ENCODE results near the gene TNNI3K. TPM values are rescaled to one million over a fixed set of nuclear protein-coding genes. Genes with fewer than 3 reads are reported as not detected.

The TNNI3K gene
- total and polyA plus RNA-seq, 2 of the 8 experiments (the other 6 are each of a cell fraction or from before 2014, with no cell fraction given) = 0.41 to 0.48 TPM

DNA sequence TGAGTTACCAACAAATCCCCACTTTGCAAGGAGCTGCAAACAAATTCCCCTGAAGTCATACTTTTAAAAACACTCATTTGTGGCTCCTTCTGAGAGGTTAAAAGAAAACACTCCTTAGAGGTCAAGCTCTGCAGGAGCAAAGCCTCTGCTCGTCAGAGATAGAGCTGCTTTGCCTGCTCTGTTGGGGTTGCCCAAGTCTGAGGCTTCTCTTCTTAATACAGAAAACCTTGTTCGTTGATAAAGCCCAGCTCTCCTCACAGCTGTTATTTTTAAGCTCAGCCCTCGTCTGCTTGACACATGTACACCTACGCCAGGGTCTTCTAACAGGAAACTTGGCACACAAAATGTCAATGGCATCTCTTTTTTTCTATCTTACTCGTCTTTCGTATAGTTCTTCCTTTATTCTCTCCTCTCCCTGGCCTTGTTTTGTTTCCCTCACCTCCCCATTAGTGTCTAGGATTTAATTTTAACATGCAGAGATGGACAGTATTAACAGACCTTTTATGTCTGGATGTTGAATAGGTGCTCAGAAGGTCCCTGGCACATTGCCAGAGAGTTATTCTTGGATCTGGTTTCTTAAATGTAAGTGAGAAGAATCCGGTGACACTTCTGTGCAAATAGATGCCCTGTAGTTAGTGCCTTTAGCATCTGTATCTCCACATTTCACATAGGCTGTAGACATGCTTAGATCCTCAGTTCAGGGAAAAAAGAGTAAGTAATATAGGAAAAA is 191.2 kb downstream of the TNNI3K start:
- Histone ChIP-seq H2BK15ac (ENCODE audit: low read length) (no peak overlapping the region), H3K4me1 (replicated peaks in 1 of 4; ENCODE audit: control insufficient read depth in 3 of 4, insufficient read depth in 4 of 4, low read length in 3 of 4) (no peaks in the 10 kb centered on the region), H4K8ac (ENCODE audit: extremely low read depth, insufficient read depth, low read length) (no peak overlapping the region), H4K91ac (replicated peaks; ENCODE audit: insufficient read length, low read length) (no peak overlapping the region), H3K14ac (ENCODE audit: insufficient read length) (no peak overlapping the region), H2AK5ac (ENCODE audit: low read depth, low read length) (no peak overlapping the region), H3K4me2 (ENCODE audit: insufficient read depth in 1 of 2, low read depth in 2 of 2, low read length in 2 of 2) (no peak overlapping the region), H3K79me1 (ENCODE audit: low read depth, low read length) (no peaks in the 10 kb centered on the region), H3K4me3 (ENCODE audit: extremely low read depth in 1 of 4, insufficient read depth in 2 of 4, low read depth in 3 of 4, low read length in 4 of 4) (no peak overlapping the region), H3K36me3 (ENCODE audit: control insufficient read depth in 2 of 4, insufficient read depth in 4 of 4, low read length in 3 of 4) (no peaks in the 10 kb centered on the region), H2BK120ac (replicated peaks; ENCODE audit: low read depth, low read length) (no peak overlapping the region), H3K27ac (ENCODE audit: low read depth, low read length) (no peak overlapping the region), H3K18ac (ENCODE audit: extremely low read depth, low read length) (no peak overlapping the region), H3K56ac (replicated peaks; ENCODE audit: insufficient read length, low read depth, low read length) (no peak overlapping the region), H3K4ac (replicated peaks; ENCODE audit: insufficient read length, low read depth, low read length) (no peak overlapping the region), H4K20me1 (replicated peaks in 1 of 2; ENCODE audit: control insufficient read depth in 1 of 2, insufficient read depth in 2 of 2, low read length in 2 of 2) (no peaks in the 10 kb centered on the region), H3K79me2 (ENCODE audit: control insufficient read depth in 1 of 2, insufficient read depth in 2 of 2, low read length in 2 of 2) (no peaks in the 10 kb centered on the region), H2BK5ac (ENCODE audit: low read depth, low read length) (no peak overlapping the region), H3K23me2 (ENCODE audit: low read depth, low read length) (no peaks in the 10 kb centered on the region), H3K23ac (ENCODE audit: insufficient read length) (no peak overlapping the region), H4K5ac (ENCODE audit: insufficient read length, low read depth, low read length) (no peak overlapping the region), H2AFZ (ENCODE audit: low read length) (no peak overlapping the region), H2BK20ac (ENCODE audit: low read length) (no peak overlapping the region), H2BK12ac (ENCODE audit: low read depth, low read length) (no peak overlapping the region), H3K27me3 (replicated peaks in 1 of 4; ENCODE audit: control insufficient read depth in 3 of 4, extremely low read depth in 1 of 4, insufficient read depth in 3 of 4, low read length in 3 of 4) (no peaks in the 10 kb centered on the region), H3K9me3 (ENCODE audit: insufficient read depth in 2 of 2, low read depth in 1 of 2, low read length in 1 of 2) (no peaks in the 10 kb centered on the region), H3K9ac (replicated peaks in 1 of 4; ENCODE audit: extremely low read depth in 1 of 4, low read depth in 3 of 4, low read length in 3 of 4) (no peak overlapping the region)
- POLR2A ChIA-PET (ENCODE audit: partially characterized antibody) = no interaction called here
- FAIRE-seq = no peak
- DNase-seq (ENCODE audit: low read depth in 1 of 2, low spot score in 2 of 2) = no peak
- CTCF ChIA-PET (ENCODE audit: partially characterized antibody) = interaction anchor here (0.8 kb wide), 1 partner anchor 77 kb away, joined by 3 read pairs; no protein-coding TSS in a partner anchor
- 82% methylated on average over 7 of the region's 7 CpGs; no CpG with 5 or more reads in 1 of the 2 experiments for WGBS, 2 experiments (ENCODE audit: extremely low coverage in 1 of 2, insufficient coverage in 1 of 2, insufficient read length in 1 of 2, insufficient replicate concordance in 2 of 2, low coverage in 1 of 2, low lambda C conversion rate in 2 of 2, missing lambda C conversion rate in 1 of 2)
- TF ChIP-seq CREB1 (IDR thresholded peaks at IDR 0.05) (no peak), NANOG (IDR thresholded peaks at IDR 0.05; ENCODE audit: insufficient read depth, low read depth, low read length, poor library complexity, severe bottlenecking) (no peak), CBX8 (IDR thresholded peaks at IDR 0.05; ENCODE audit: borderline replicate concordance, low read depth, low read length) (no peak), SP4 (IDR thresholded peaks at IDR 0.05; ENCODE audit: low read length) (no peak), SIX5 (IDR thresholded peaks at IDR 0.05; ENCODE audit: low read depth, low read length) (no peak), POLR2A (IDR thresholded peaks at IDR 0.05; ENCODE audit: control extremely low read depth in 1 of 2, low read depth in 2 of 2, low read length in 2 of 2) (no peak), JUN (IDR thresholded peaks at IDR 0.05; ENCODE audit: low read depth, low read length) (no peak), TAF1 (IDR thresholded peaks at IDR 0.05; ENCODE audit: low read depth, low read length) (no peak), CEBPB (IDR thresholded peaks at IDR 0.05; ENCODE audit: low read depth, low read length) (no peak), KDM1A (IDR thresholded peaks at IDR 0.05; ENCODE audit: borderline replicate concordance, low read length) (no peak), HDAC2 (IDR thresholded peaks at IDR 0.05; ENCODE audit: borderline replicate concordance in 1 of 2, low read depth in 2 of 2, low read length in 2 of 2) (no peak), RBBP5 (IDR thresholded peaks at IDR 0.05; ENCODE audit: borderline replicate concordance, low read depth, low read length) (no peak)

Data from H1 (cell line).